ENCODE measurements around the gene MED15. TPM values are rescaled to one million over a fixed set of nuclear protein-coding genes. Genes with fewer than 3 reads are reported as not detected.
A peak's percentile ranks its signal among the peaks of the same experiment; 100 is the strongest.

Gene MED15
- total and polyA plus RNA-seq, 4 donors = 57.8 to 123 (median 69.1) TPM

- no peak for TF ChIP-seq CTCF (IDR thresholded peaks at IDR 0.05; ENCODE audit: control extremely low read depth, extremely low read depth)
- ATAC-seq (ENCODE audit: insufficient read depth, low FRiP score) = no peak
- 96 to 98% methylated on average over 18 of the region's 18 CpGs for WGBS, 2 donors
- Histone ChIP-seq H3K9ac (ENCODE audit: insufficient read depth in 1 of 2, low read length in 2 of 2) (no peak overlapping the region), H3K4me3 (no peak overlapping the region), H3K27ac (ENCODE audit: low read depth in 1 of 2, low read length in 1 of 2) (no peak overlapping the region), H3K9me3 (ENCODE audit: control insufficient read depth in 4 of 4, insufficient read depth in 3 of 4, low read length in 3 of 4) (no peaks in the 10 kb centered on the region), H3K4me1 (ENCODE audit: control insufficient read depth in 5 of 5, insufficient read depth in 5 of 5, low read length in 5 of 5) (peaks cover 0 to 11% (median 5%) of the 10 kb centered on the region in 5 donors), H3K36me3 (ENCODE audit: control insufficient read depth in 4 of 4, insufficient read depth in 4 of 4, low read length in 4 of 4) (peaks cover 11 to 60% (median 22%) of the 10 kb centered on the region in 4 donors), H3K27me3 (ENCODE audit: control insufficient read depth in 3 of 3, insufficient read depth in 3 of 3, low read length in 2 of 3) (no peaks in the 10 kb centered on the region)
- DNase-seq = no peak
Observed at GRCh38 chr22:20574920-20575353, 67.5 kb downstream of the MED15 start.

DNA sequence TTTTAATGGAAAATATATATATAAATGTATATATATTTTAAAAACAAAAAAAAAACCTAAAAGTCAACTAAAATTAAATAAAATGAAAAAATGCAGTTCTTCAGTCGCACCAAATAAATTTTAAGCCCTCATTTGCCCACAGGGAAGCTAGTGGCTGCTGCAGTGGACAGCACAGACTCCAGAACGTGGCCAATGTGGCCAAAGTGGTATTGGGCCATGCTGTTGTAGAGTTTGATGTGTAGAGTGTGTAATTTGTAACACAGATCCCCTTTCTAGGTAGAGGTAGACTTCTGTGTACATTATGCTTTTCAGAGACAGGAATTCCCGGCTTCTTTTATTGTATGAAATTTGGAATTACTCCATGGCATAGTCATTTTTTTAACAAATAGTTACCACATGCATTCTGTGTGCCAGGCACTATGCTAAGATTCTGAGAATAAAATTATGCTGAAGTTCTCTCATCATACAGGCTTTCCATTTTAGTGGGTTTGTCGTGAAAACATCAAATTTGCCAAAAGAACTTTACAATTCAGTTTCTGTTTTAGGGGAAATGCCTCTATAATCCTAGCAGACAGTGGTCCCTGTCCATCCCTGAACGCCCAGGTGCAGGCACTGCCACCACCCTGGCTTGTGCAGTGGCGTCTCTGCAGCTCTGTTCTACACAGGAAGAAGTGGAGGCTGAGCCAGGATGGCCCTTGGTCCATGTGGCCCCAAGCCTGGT, 68.5 kb downstream of the MED15 start:
- peaks cover 17 to 68% (median 22%) of the 10 kb centered on the region in 4 donors for H3K36me3 ChIP-seq (ENCODE audit: control insufficient read depth in 4 of 4, insufficient read depth in 4 of 4, low read length in 4 of 4)
- DNase-seq (no peak), ATAC-seq (ENCODE audit: insufficient read depth, low FRiP score) (no peak)
- H3K27me3 ChIP-seq (ENCODE audit: control insufficient read depth in 3 of 3, insufficient read depth in 3 of 3, low read length in 2 of 3) = no peaks in the 10 kb centered on the region
- no peak overlapping the region for H3K4me3 ChIP-seq
- TF ChIP-seq CTCF (IDR thresholded peaks at IDR 0.05; ENCODE audit: control extremely low read depth, extremely low read depth) = no peak
- peaks cover 0 to 11% (median 9%) of the 10 kb centered on the region in 5 donors for H3K4me1 ChIP-seq (ENCODE audit: control insufficient read depth in 5 of 5, insufficient read depth in 5 of 5, low read length in 5 of 5)
- no peak overlapping the region for H3K9ac ChIP-seq (ENCODE audit: insufficient read depth in 1 of 2, low read length in 2 of 2)
- WGBS, 2 donors = 86 to 88% methylated on average over 6 of the region's 6 CpGs
- peak overlapping the region in 1 of 2 donors; percentile 7 for H3K27ac ChIP-seq (ENCODE audit: low read depth in 1 of 2, low read length in 1 of 2)
- no peaks in the 10 kb centered on the region for H3K9me3 ChIP-seq (ENCODE audit: control insufficient read depth in 4 of 4, insufficient read depth in 3 of 4, low read length in 3 of 4)

- H3K9me3 ChIP-seq (ENCODE audit: control insufficient read depth in 4 of 4, insufficient read depth in 3 of 4, low read length in 3 of 4) = no peaks in the 10 kb centered on the region
- whole genome bisulfite sequencing, 2 donors = 50 to 71% methylated on average over 3 of the region's 3 CpGs
- peak overlapping the region in 1 of 2 donors; percentile 30 for H3K27ac ChIP-seq (ENCODE audit: low read depth in 1 of 2, low read length in 1 of 2)
- ATAC-seq (ENCODE audit: insufficient read depth, low FRiP score) (no peak), DNase-seq (no peak)
- H3K4me1 ChIP-seq (ENCODE audit: control insufficient read depth in 5 of 5, insufficient read depth in 5 of 5, low read length in 5 of 5) = peaks cover 0 to 11% (median 9%) of the 10 kb centered on the region in 5 donors
- no peaks in the 10 kb centered on the region for H3K27me3 ChIP-seq (ENCODE audit: control insufficient read depth in 3 of 3, insufficient read depth in 3 of 3, low read length in 2 of 3)
- H3K36me3 ChIP-seq (ENCODE audit: control insufficient read depth in 4 of 4, insufficient read depth in 4 of 4, low read length in 4 of 4) = peaks cover 17 to 68% (median 21%) of the 10 kb centered on the region in 4 donors
- no peak for TF ChIP-seq CTCF (IDR thresholded peaks at IDR 0.05; ENCODE audit: control extremely low read depth, extremely low read depth)
- H3K4me3 ChIP-seq = no peak overlapping the region
- no peak overlapping the region for H3K9ac ChIP-seq (ENCODE audit: insufficient read depth in 1 of 2, low read length in 2 of 2)
Observed at GRCh38 chr22:20576445-20576816, 69.0 kb downstream of the MED15 start.
